Keratinocyte (primary cell): Measurements from ENCODE around the gene SLC66A1.

Source experiments
- CTCF ChIP-seq, 3 experiments: IDR thresholded peaks in 1 of 3; conservative IDR thresholded peaks in 1 of 3; optimal IDR thresholded peaks in 1 of 3; 2 replicates in 2 of 3; 3 replicates in 1 of 3; pipeline versions ENCODE3 to v1.5.1; 2011; ENCODE audit warnings: low read length in 3 of 3, mild to moderate bottlenecking in 3 of 3, moderate library complexity in 2 of 3, control low read depth in 1 of 3, inconsistent platforms in 1 of 3; ENCODE audit not compliant: insufficient read depth in 2 of 3; ENCODE audit errors: extremely low read depth in 1 of 3
- EZH2 ChIP-seq: IDR thresholded peaks from one replicate; pipeline ENCODE4 v1.6.1; 2012; ENCODE audit warnings: inconsistent platforms, mild to moderate bottlenecking, low read length, moderate library complexity

- no peak for TF ChIP-seq EZH2
- no peak for TF ChIP-seq CTCF (optimal IDR thresholded peaks at IDR 0.05 in 1 of 3, IDR thresholded peaks at IDR 0.05 in 1 of 3, conservative IDR thresholded peaks at IDR 0.05 in 1 of 3; ENCODE audit: extremely low read depth in 1 of 3, insufficient read depth in 2 of 3, low read length in 3 of 3)
Observed at GRCh38 chr1:19328486-19328885, 16.4 kb downstream of the SLC66A1 start.
